ENCODE results near the gene PTPN5. TPM values are rescaled to one million over a fixed set of nuclear protein-coding genes. Genes with fewer than 3 reads are reported as not detected.

Gene PTPN5
- total RNA-seq, 1 experiment from 2014 or later = not detected

DNA sequence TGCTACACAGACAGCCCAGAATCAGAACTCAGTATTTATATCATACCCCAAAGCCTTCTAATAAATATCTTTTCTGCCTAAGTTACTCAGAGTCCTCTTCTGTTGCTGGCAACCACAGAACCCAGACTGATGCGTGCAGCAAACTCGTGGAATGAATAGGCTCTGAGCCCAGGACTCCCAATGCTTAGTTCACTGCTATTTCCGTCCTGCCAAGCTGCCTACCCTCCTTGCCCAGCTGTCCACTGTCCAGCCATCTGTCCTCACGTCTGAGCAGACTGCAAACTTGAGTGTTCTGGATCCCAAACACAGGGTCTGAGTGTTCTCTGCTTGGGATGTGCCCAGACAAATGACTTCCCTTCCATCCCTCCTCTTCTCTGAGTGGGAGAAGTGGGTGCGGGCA lies 19.4 kb downstream of the PTPN5 start:
- no peaks in the 10 kb centered on the region for H3K4me1 ChIP-seq (ENCODE audit: control insufficient read depth, insufficient read depth, low read length)
- no peak overlapping the region for H3K4me3 ChIP-seq (ENCODE audit: low read depth in 2 of 2, low read length in 2 of 2)
- H3K27me3 ChIP-seq (ENCODE audit: control insufficient read depth, insufficient read depth, low read length) = no peaks in the 10 kb centered on the region; the same call in 1 of the 2 replicates
- BruUV-seq (replicated peaks) = no TSS peak
- no peaks in the 10 kb centered on the region for H3K9me3 ChIP-seq (ENCODE audit: control insufficient read depth, insufficient read depth, low read depth, low read length)
- ChIA-PET POLR2A (no interaction called here), CTCF (no interaction called here)
- TF ChIP-seq POLR2AphosphoS5 (IDR thresholded peaks at IDR 0.05; ENCODE audit: low read depth, low read length) (no peak), TCF7L2 (IDR thresholded peaks at IDR 0.05; ENCODE audit: low read depth, low read length) (no peak), SIN3A (IDR thresholded peaks at IDR 0.05; ENCODE audit: borderline replicate concordance, insufficient read depth, low read depth, low read length) (no peak)
- TF ChIP-seq, protein P1, sequence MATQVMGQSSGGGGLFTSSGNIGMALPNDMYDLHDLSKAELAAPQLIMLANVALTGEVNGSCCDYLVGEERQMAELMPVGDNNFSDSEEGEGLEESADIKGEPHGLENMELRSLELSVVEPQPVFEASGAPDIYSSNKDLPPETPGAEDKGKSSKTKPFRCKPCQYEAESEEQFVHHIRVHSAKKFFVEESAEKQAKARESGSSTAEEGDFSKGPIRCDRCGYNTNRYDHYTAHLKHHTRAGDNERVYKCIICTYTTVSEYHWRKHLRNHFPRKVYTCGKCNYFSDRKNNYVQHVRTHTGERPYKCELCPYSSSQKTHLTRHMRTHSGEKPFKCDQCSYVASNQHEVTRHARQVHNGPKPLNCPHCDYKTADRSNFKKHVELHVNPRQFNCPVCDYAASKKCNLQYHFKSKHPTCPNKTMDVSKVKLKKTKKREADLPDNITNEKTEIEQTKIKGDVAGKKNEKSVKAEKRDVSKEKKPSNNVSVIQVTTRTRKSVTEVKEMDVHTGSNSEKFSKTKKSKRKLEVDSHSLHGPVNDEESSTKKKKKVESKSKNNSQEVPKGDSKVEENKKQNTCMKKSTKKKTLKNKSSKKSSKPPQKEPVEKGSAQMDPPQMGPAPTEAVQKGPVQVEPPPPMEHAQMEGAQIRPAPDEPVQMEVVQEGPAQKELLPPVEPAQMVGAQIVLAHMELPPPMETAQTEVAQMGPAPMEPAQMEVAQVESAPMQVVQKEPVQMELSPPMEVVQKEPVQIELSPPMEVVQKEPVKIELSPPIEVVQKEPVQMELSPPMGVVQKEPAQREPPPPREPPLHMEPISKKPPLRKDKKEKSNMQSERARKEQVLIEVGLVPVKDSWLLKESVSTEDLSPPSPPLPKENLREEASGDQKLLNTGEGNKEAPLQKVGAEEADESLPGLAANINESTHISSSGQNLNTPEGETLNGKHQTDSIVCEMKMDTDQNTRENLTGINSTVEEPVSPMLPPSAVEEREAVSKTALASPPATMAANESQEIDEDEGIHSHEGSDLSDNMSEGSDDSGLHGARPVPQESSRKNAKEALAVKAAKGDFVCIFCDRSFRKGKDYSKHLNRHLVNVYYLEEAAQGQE (IDR thresholded peaks at IDR 0.05; ENCODE audit: insufficient read depth in 1 of 2, low read depth in 2 of 2, low read length in 1 of 2) = no peak
- TF ChIP-seq, protein P2, sequence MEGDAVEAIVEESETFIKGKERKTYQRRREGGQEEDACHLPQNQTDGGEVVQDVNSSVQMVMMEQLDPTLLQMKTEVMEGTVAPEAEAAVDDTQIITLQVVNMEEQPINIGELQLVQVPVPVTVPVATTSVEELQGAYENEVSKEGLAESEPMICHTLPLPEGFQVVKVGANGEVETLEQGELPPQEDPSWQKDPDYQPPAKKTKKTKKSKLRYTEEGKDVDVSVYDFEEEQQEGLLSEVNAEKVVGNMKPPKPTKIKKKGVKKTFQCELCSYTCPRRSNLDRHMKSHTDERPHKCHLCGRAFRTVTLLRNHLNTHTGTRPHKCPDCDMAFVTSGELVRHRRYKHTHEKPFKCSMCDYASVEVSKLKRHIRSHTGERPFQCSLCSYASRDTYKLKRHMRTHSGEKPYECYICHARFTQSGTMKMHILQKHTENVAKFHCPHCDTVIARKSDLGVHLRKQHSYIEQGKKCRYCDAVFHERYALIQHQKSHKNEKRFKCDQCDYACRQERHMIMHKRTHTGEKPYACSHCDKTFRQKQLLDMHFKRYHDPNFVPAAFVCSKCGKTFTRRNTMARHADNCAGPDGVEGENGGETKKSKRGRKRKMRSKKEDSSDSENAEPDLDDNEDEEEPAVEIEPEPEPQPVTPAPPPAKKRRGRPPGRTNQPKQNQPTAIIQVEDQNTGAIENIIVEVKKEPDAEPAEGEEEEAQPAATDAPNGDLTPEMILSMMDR (IDR thresholded peaks at IDR 0.05) = no peak
- in situ Hi-C loops (cut with HindIII; ENCODE audit: low pct_unique_long_range_greater_than_20kb, low sequenced_read_pairs) (no loop called here), intact Hi-C loops (cut with micrococcal nuclease; ENCODE audit: unreplicated experiment) (no loop called here)
- no peak for ATAC-seq
- H3K36me3 ChIP-seq (ENCODE audit: control insufficient read depth, insufficient read depth, low read length) = no peaks in the 10 kb centered on the region
- H3K27ac ChIP-seq (ENCODE audit: low read length) = no peak overlapping the region
- no peak for DNase-seq (ENCODE audit: low read depth, low spot score)

DNA sequence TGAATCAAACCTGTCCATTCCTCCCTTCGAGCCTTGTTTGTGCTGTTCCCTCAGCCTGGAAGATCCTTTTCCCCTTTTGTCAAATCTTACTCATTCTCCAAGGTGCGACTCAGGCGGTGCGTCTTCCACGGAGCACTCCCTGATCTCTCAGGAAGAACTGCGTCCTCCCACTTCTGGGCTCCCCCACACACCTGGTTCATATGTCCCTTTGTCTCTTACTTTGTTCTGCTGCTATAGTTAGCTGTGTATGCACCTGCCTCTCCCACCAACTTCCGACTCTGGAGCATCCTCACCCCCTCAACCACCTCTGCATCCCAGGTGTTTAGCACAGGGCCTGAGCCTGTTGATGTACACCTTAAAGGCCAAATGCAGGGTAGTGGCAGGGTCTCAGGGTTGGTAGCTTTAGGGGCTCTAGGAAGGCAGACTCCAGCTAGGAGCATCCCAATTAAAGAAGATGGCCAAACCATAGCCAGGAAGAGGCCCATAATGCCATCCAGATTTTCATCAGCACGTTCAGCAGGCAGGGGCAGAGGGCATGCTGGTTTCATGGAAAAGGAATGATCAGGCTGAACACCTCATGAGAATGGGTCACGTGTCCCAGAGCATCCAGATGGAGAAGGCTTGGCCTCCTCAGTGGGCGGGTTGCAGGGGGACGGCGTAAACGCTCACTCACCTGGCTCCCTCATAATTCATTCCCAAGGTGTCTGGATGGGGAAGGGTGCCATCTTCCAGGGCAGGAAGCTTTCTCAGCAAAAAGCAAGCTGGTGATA lies 20.1 kb downstream of the PTPN5 start:
- Histone ChIP-seq H3K9me3 (ENCODE audit: control insufficient read depth, insufficient read depth, low read depth, low read length) (no peaks in the 10 kb centered on the region), H3K4me3 (ENCODE audit: low read depth in 2 of 2, low read length in 2 of 2) (no peak overlapping the region), H3K27me3 (ENCODE audit: control insufficient read depth, insufficient read depth, low read length) (no peaks in the 10 kb centered on the region; the same call in 1 of the 2 replicates), H3K4me1 (ENCODE audit: control insufficient read depth, insufficient read depth, low read length) (no peaks in the 10 kb centered on the region), H3K36me3 (ENCODE audit: control insufficient read depth, insufficient read depth, low read length) (no peaks in the 10 kb centered on the region), H3K27ac (ENCODE audit: low read length) (no peak overlapping the region)
- ATAC-seq (no peak), DNase-seq (ENCODE audit: low read depth, low spot score) (no peak)
- TF ChIP-seq SIN3A (IDR thresholded peaks at IDR 0.05; ENCODE audit: borderline replicate concordance, insufficient read depth, low read depth, low read length) (no peak), POLR2AphosphoS5 (IDR thresholded peaks at IDR 0.05; ENCODE audit: low read depth, low read length) (no peak), TCF7L2 (IDR thresholded peaks at IDR 0.05; ENCODE audit: low read depth, low read length) (no peak)
- TF ChIP-seq, protein P1 (IDR thresholded peaks at IDR 0.05; ENCODE audit: insufficient read depth in 1 of 2, low read depth in 2 of 2, low read length in 1 of 2) = no peak
- TF ChIP-seq, protein P2 (IDR thresholded peaks at IDR 0.05) = no peak
- in situ Hi-C loops (cut with HindIII; ENCODE audit: low pct_unique_long_range_greater_than_20kb, low sequenced_read_pairs) (no loop called here), intact Hi-C loops (cut with micrococcal nuclease; ENCODE audit: unreplicated experiment) (no loop called here)
- POLR2A ChIA-PET = no interaction called here
- CTCF ChIA-PET = no interaction called here
- BruUV-seq (replicated peaks) = no TSS peak
